ENCODE results near the gene RGP1. TPM values are rescaled to one million over a fixed set of nuclear protein-coding genes. Genes with fewer than 3 reads are reported as not detected.

Gene RGP1
- total RNA-seq, 1 donor from 2014 or later, result 27.2 TPM

- Mint-ChIP-seq H3K4me1 (ENCODE audit: low read depth, unreplicated experiment) (no peaks in the 10 kb centered on the region), H3K27me3 (ENCODE audit: low read depth, unreplicated experiment) (no peaks in the 10 kb centered on the region), H3K36me3 (ENCODE audit: low read depth, unreplicated experiment) (peaks cover 46% of the 10 kb centered on the region), H3K9me3 (ENCODE audit: unreplicated experiment) (no peaks in the 10 kb centered on the region), H3K4me3 (ENCODE audit: unreplicated experiment) (no peak overlapping the region), H3K27ac (ENCODE audit: unreplicated experiment) (peak overlapping the region; percentile 4)
- Histone ChIP-seq H3K4me3 (ENCODE audit: insufficient read depth, low read depth, low read length) (no peak overlapping the region), H3K79me2 (ENCODE audit: insufficient read depth, low read length) (peaks cover 58% of the 10 kb centered on the region), H3K27me3 (ENCODE audit: insufficient read depth, low read length) (no peaks in the 10 kb centered on the region), H3K9me3 (ENCODE audit: insufficient read depth, low read depth, low read length) (no peaks in the 10 kb centered on the region), H3K9ac (ENCODE audit: low read length) (no peak overlapping the region), H2AFZ (ENCODE audit: low read depth, low read length) (no peak overlapping the region), H3K4me2 (ENCODE audit: low read length) (no peak overlapping the region), H4K20me1 (ENCODE audit: insufficient read depth, low read length) (peaks cover 90% of the 10 kb centered on the region), H3K36me3 (ENCODE audit: insufficient read depth, low read length) (peaks cover 88% of the 10 kb centered on the region), H3K4me1 (ENCODE audit: insufficient read depth, low read length) (no peaks in the 10 kb centered on the region), H3K27ac (ENCODE audit: low read depth, low read length) (no peak overlapping the region)
- FAIRE-seq (no peak), DNase-seq (ENCODE audit: low read depth) (no peak)
- no peak for TF ChIP-seq CTCF (IDR thresholded peaks at IDR 0.05; ENCODE audit: insufficient read depth, low read depth, low read length)
- no peak for TF ChIP-seq EZH2 (IDR thresholded peaks at IDR 0.05; ENCODE audit: insufficient read depth, low read length)
These were observed 40.9 kb upstream of the RGP1 start for GRCh38 chr9:35708146-35708545.

- no peak overlapping the region for H3K4me2 ChIP-seq (ENCODE audit: low read length)
- Mint-ChIP-seq H3K27ac (ENCODE audit: unreplicated experiment) (no peak overlapping the region), H3K4me3 (ENCODE audit: unreplicated experiment) (no peak overlapping the region), H3K9me3 (ENCODE audit: unreplicated experiment) (no peaks in the 10 kb centered on the region), H3K4me1 (ENCODE audit: low read depth, unreplicated experiment) (peaks cover 9% of the 10 kb centered on the region), H3K27me3 (ENCODE audit: low read depth, unreplicated experiment) (no peaks in the 10 kb centered on the region), H3K36me3 (ENCODE audit: low read depth, unreplicated experiment) (peaks cover 44% of the 10 kb centered on the region)
- TF ChIP-seq EZH2 (IDR thresholded peaks at IDR 0.05; ENCODE audit: insufficient read depth, low read length) (no peak), CTCF (IDR thresholded peaks at IDR 0.05; ENCODE audit: insufficient read depth, low read depth, low read length) (no peak)
- FAIRE-seq (no peak), DNase-seq (ENCODE audit: low read depth) (no peak)
- no peaks in the 10 kb centered on the region for H3K9me3 ChIP-seq (ENCODE audit: insufficient read depth, low read depth, low read length)
- H2AFZ ChIP-seq (ENCODE audit: low read depth, low read length), result no peak overlapping the region
- H3K9ac ChIP-seq (ENCODE audit: low read length), result no peak overlapping the region
- no peaks in the 10 kb centered on the region for H3K4me1 ChIP-seq (ENCODE audit: insufficient read depth, low read length)
- H3K36me3 ChIP-seq (ENCODE audit: insufficient read depth, low read length), result peaks cover 86% of the 10 kb centered on the region
- H4K20me1 ChIP-seq (ENCODE audit: insufficient read depth, low read length), result peaks cover 90% of the 10 kb centered on the region
- H3K79me2 ChIP-seq (ENCODE audit: insufficient read depth, low read length), result peaks cover 60% of the 10 kb centered on the region
- H3K27me3 ChIP-seq (ENCODE audit: insufficient read depth, low read length), result no peaks in the 10 kb centered on the region
- no peak overlapping the region for H3K27ac ChIP-seq (ENCODE audit: low read depth, low read length)
- H3K4me3 ChIP-seq (ENCODE audit: insufficient read depth, low read depth, low read length), result no peak overlapping the region
These were observed 38.1 kb upstream of the RGP1 start for GRCh38 chr9:35710818-35711500.

Data from astrocyte (in vitro differentiated cells and primary cell).